Right lobe of liver (tissue), 6 donors: ENCODE results near the gene UVSSA. TPM values are rescaled to one million over a fixed set of nuclear protein-coding genes. Genes with fewer than 3 reads are reported as not detected.
A peak's percentile ranks its signal among the peaks of the same experiment; 100 is the strongest.

Experiments
- ATAC-seq, 4 donors: fragments of 200-7000 bp; cut with Tn5 transposase; one replicate each; pipeline ENCODE4 v1.9.1; 2020; ENCODE audit warnings: mild to moderate bottlenecking in 4 of 4, moderate library complexity in 4 of 4
- DNase-seq, 3 donors: peaks; one replicate each; pipeline ENCODE4 v3.0.0-alpha.2; 2020
- H3K27ac ChIP-seq, 3 donors: fragments of 200-600 bp; one replicate each; pipeline ENCODE4 v1.8.0; 2022
- H3K27me3 ChIP-seq, 2 donors: fragments of 200-600 bp; one replicate each; pipeline ENCODE4 v1.8.0; 2022
- H3K36me3 ChIP-seq, 4 donors: fragments of 200-600 bp; sonication (generic) in 1 of 4; one replicate each; pipeline versions ENCODE4 v1.5.1 to v1.8.0; 2017 to 2022; ENCODE audit warnings: control low read depth in 1 of 4
- H3K4me1 ChIP-seq, 4 donors: fragments of 200-600 bp; sonication (generic) in 1 of 4; one replicate each; pipeline versions ENCODE4 v1.5.1 to v1.8.0; 2017 to 2022; ENCODE audit warnings: control low read depth in 1 of 4
- H3K4me3 ChIP-seq, 3 donors: fragments of 200-600 bp; one replicate each; pipeline ENCODE4 v1.8.0; 2022
- H3K9me3 ChIP-seq, 4 donors: fragments of 200-600 bp; sonication (generic) in 1 of 4; one replicate each; pipeline versions ENCODE4 v1.5.1 to v1.8.0; 2017 to 2022; ENCODE audit warnings: control low read depth in 1 of 4
- POLR2A ChIP-seq: fragments of 450-650 bp; IDR thresholded peaks from one replicate; pipeline ENCODE4 v1.6.1; 2017; ENCODE audit warnings: antibody characterized with exemption, mild to moderate bottlenecking
- WGBS: methylation state at CpG from one replicate; pipeline ENCODE4 v1.1.6; 2018; ENCODE audit warnings: low coverage, low lambda C conversion rate; ENCODE audit not compliant: insufficient coverage; ENCODE audit errors: missing lambda C conversion rate; 5-methylcytosine and 5-hydroxymethylcytosine counted together
- intact Hi-C, 2 donors: fragments of 100-400 bp; cut with DNase I; formaldehyde crosslinking; loops; one replicate each; pipeline versions ENCODE4 v1.11.2 to v1.14.1; 2022
- total RNA-seq, 6 experiments: library from RNA; depleted of rRNA in 2 of 6; stranded (reverse); fragments of >200 nt in 2 of 6; fragmentation: NEBNext Ultra II Directional in 3 of 6; extraction: Animal tissue kit (Norgen Biotek cat#: 25700) in 3 of 6; gene quantifications; one replicate each; pipeline versions ENCODE4 v1.1.0 to v1.2.4, GENCODE V29; 2016 to 2023
- TF ChIP-seq, protein P1 (sequence below), 4 donors: fragments of 200-600 bp in 3 of 4; fragments of 450-650 bp in 1 of 4; IDR thresholded peaks; one replicate each; pipeline versions ENCODE4 v1.5.1 to v1.8.0; 2016 to 2022; ENCODE audit warnings: antibody characterized with exemption in 4 of 4, mild to moderate bottlenecking in 2 of 4
- donor health status: DM: no; HTN: yes; CAD: no.
- donor health status: DM: no; HTN: no; CAD: no.
- donor health status: DM: no; HTN: no; CAD: no.
- donor health status: DM: no; HTN: yes; CAD: no.
- donor health status: DM: no; HTN: yes; CAD: no.

Gene UVSSA
- total RNA-seq, 6 experiments from 2014 or later = 9.1 to 14.5 (median 11.3) TPM

- H3K36me3 ChIP-seq = peaks cover 0 to 13% (median 0%) of the 10 kb centered on the region in 4 donors
- H3K9me3 ChIP-seq = no peaks in the 10 kb centered on the region
- no peaks in the 10 kb centered on the region for H3K4me1 ChIP-seq
- intact Hi-C loops = no loop called here
- WGBS = 97% methylated on average over 6 of the region's 36 CpGs
- H3K27ac ChIP-seq = no peak overlapping the region
- peak in 2 of 3 donors; percentile 16 to 42 for DNase-seq
- no peak for TF ChIP-seq POLR2A
- TF ChIP-seq, protein P1, sequence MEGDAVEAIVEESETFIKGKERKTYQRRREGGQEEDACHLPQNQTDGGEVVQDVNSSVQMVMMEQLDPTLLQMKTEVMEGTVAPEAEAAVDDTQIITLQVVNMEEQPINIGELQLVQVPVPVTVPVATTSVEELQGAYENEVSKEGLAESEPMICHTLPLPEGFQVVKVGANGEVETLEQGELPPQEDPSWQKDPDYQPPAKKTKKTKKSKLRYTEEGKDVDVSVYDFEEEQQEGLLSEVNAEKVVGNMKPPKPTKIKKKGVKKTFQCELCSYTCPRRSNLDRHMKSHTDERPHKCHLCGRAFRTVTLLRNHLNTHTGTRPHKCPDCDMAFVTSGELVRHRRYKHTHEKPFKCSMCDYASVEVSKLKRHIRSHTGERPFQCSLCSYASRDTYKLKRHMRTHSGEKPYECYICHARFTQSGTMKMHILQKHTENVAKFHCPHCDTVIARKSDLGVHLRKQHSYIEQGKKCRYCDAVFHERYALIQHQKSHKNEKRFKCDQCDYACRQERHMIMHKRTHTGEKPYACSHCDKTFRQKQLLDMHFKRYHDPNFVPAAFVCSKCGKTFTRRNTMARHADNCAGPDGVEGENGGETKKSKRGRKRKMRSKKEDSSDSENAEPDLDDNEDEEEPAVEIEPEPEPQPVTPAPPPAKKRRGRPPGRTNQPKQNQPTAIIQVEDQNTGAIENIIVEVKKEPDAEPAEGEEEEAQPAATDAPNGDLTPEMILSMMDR (IDR thresholded peaks at IDR 0.05) = no peak
- H3K4me3 ChIP-seq = no peak overlapping the region
- H3K27me3 ChIP-seq = no peaks in the 10 kb centered on the region
- ATAC-seq = no peak
Measured at GRCh38 chr4:1380368-1381151, 33.6 kb downstream of the UVSSA start.

DNA sequence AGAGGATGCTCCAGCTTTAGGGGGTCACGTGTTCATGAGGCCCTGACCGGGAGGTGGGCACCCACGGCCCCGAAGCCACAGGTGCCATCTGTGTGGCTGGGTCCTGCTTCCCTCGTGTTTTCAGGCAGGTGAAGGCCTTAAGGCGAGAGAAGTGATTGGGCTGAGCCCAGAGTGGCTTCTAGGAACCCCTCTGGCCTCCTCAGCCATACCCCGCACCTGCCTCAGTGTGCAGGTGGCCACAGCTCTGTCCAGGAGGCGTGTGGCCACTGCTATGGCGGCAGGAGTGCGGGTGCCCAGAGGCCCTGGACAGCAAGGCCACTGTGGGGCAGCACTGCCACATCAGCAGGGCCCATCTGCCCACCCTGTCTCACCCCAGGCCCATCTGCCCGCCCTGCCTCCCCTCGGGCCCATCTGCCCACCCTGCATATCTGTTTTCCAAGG, 34.2 kb downstream of the UVSSA start:
- H3K9me3 ChIP-seq = no peaks in the 10 kb centered on the region
- intact Hi-C loops = no loop called here
- 80% methylated on average over 1 of the region's 12 CpGs for WGBS
- DNase-seq = peak in 1 of 3 donors; percentile 12
- H3K4me3 ChIP-seq = no peak overlapping the region
- H3K27ac ChIP-seq = no peak overlapping the region
- ATAC-seq = no peak
- no peaks in the 10 kb centered on the region for H3K27me3 ChIP-seq
- no peaks in the 10 kb centered on the region for H3K4me1 ChIP-seq
- TF ChIP-seq POLR2A = no peak
- TF ChIP-seq, protein P1 (IDR thresholded peaks at IDR 0.05) = no peak
- H3K36me3 ChIP-seq = peaks cover 0 to 20% (median 0%) of the 10 kb centered on the region in 4 donors

GRCh38 chr4:1381944-1382541, 35.0 kb downstream of the UVSSA start:
- Histone ChIP-seq H3K27ac (no peak overlapping the region), H3K27me3 (no peaks in the 10 kb centered on the region), H3K4me1 (no peaks in the 10 kb centered on the region), H3K9me3 (no peaks in the 10 kb centered on the region), H3K36me3 (peaks cover 0 to 27% (median 0%) of the 10 kb centered on the region in 4 donors), H3K4me3 (no peak overlapping the region)
- ATAC-seq = no peak
- intact Hi-C loops = no loop called here
- TF ChIP-seq POLR2A = no peak
- TF ChIP-seq, protein P1 (IDR thresholded peaks at IDR 0.05) = no peak
- 95% methylated on average over 16 of the region's 24 CpGs for WGBS
- DNase-seq = peak in 2 of 3 donors; percentile 13 to 52

- intact Hi-C loops = no loop called here
- peaks cover 0 to 27% (median 0%) of the 10 kb centered on the region in 4 donors for H3K36me3 ChIP-seq
- H3K4me1 ChIP-seq = no peaks in the 10 kb centered on the region
- WGBS = 93% methylated on average over 3 of the region's 27 CpGs
- TF ChIP-seq, protein P1 (IDR thresholded peaks at IDR 0.05) = no peak
- TF ChIP-seq POLR2A = no peak
- H3K9me3 ChIP-seq = no peaks in the 10 kb centered on the region
- no peak overlapping the region for H3K27ac ChIP-seq
- ATAC-seq = no peak
- DNase-seq = peak in 2 of 3 donors; percentile 18 to 46
- H3K4me3 ChIP-seq = no peak overlapping the region
- no peaks in the 10 kb centered on the region for H3K27me3 ChIP-seq
Measured at GRCh38 chr4:1382776-1383727, 36.0 kb downstream of the UVSSA start.
